Vagina (tissue), 2 donors: Measurements from ENCODE around the gene INSR.

Source experiments
- POLR2AphosphoS5 ChIP-seq, 2 donors: sonication (generic); formaldehyde crosslinking; IDR thresholded peaks; one replicate each; pipeline ENCODE4 v1.9.0; 2017; ENCODE audit warnings: antibody characterized with exemption in 2 of 2, mild to moderate bottlenecking in 2 of 2, low read depth in 1 of 2; ENCODE audit not compliant: insufficient read depth in 1 of 2
- TF ChIP-seq, protein P1 (sequence below), 3 experiments: fragments of 450-650 bp in 2 of 3; fragments of 200-600 bp in 1 of 3; sonication (generic) in 1 of 3; IDR thresholded peaks; one replicate each; pipeline ENCODE4 v1.5.1; 2017 to 2019; ENCODE audit warnings: antibody characterized with exemption in 3 of 3, mild to moderate bottlenecking in 2 of 3, moderate library complexity in 2 of 3

DNA sequence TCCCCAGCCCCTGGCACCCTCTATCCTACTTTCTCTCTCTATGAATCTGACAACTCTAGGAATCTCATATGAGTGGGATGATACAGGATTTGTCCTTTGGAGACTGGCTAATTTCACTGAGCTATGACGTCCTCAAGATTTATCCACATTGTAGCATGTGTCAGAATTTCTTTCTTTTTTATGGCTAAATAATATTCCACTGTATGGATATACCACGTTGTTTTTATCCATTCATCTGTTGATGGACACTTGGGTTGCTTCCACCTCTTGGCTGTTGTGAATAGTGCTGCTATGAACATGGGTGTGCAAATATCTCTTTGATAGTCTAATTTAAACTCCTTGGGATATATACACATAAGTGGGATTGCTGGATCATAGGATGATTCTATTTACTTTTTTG is 24.0 kb upstream of the INSR start:
- TF ChIP-seq, protein P1, sequence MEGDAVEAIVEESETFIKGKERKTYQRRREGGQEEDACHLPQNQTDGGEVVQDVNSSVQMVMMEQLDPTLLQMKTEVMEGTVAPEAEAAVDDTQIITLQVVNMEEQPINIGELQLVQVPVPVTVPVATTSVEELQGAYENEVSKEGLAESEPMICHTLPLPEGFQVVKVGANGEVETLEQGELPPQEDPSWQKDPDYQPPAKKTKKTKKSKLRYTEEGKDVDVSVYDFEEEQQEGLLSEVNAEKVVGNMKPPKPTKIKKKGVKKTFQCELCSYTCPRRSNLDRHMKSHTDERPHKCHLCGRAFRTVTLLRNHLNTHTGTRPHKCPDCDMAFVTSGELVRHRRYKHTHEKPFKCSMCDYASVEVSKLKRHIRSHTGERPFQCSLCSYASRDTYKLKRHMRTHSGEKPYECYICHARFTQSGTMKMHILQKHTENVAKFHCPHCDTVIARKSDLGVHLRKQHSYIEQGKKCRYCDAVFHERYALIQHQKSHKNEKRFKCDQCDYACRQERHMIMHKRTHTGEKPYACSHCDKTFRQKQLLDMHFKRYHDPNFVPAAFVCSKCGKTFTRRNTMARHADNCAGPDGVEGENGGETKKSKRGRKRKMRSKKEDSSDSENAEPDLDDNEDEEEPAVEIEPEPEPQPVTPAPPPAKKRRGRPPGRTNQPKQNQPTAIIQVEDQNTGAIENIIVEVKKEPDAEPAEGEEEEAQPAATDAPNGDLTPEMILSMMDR (IDR thresholded peaks at IDR 0.05) = no peak
- no peak for TF ChIP-seq POLR2AphosphoS5 (IDR thresholded peaks at IDR 0.05; ENCODE audit: insufficient read depth in 1 of 2, low read depth in 1 of 2)
